Osteoblast (primary cell): ENCODE results near the gene RSL24D1. TPM values are rescaled to one million over a fixed set of nuclear protein-coding genes. Genes with fewer than 3 reads are reported as not detected.

Source experiments
- DNase-seq: peaks from one replicate; pipeline ENCODE4 v3.0.0; 2011; ENCODE audit warnings: low spot score, mixed read lengths; ENCODE audit not compliant: insufficient read length; ENCODE audit errors: missing footprints
- H2AFZ ChIP-seq: 2 replicates; pipeline ENCODE4 v1.6.0; 2011; ENCODE audit warnings: mild to moderate bottlenecking, low read length
- H3K27ac ChIP-seq: 2 replicates; pipeline ENCODE4 v1.5.1; 2011; ENCODE audit warnings: mild to moderate bottlenecking, low read depth, low read length, moderate library complexity
- H3K27me3 ChIP-seq: 2 replicates; pipeline ENCODE4 v1.6.0; 2012; ENCODE audit warnings: mild to moderate bottlenecking, control low read depth, inconsistent platforms, low read length, moderate library complexity; ENCODE audit not compliant: insufficient read depth
- H3K36me3 ChIP-seq: 2 replicates; pipeline ENCODE4 v1.5.1; 2011; ENCODE audit warnings: mild to moderate bottlenecking, low read length, control low read depth, moderate library complexity; ENCODE audit not compliant: insufficient read depth
- H3K4me1 ChIP-seq: 2 replicates; pipeline ENCODE4 v1.5.1; 2011; ENCODE audit warnings: mild to moderate bottlenecking, low read length, control low read depth, moderate library complexity; ENCODE audit not compliant: insufficient read depth
- H3K4me2 ChIP-seq: 2 replicates; pipeline ENCODE4 v1.6.0; 2011; ENCODE audit warnings: mild to moderate bottlenecking, low read length; ENCODE audit not compliant: insufficient read depth
- H3K4me3 ChIP-seq: fragments of 200-600 bp; sonication (generic); 3 replicates; pipeline ENCODE4 v1.5.1; 2012; ENCODE audit warnings: mild to moderate bottlenecking, low read length, inconsistent platforms; ENCODE audit not compliant: insufficient read depth
- H3K79me2 ChIP-seq: 2 replicates; pipeline ENCODE4 v1.6.0; 2012; ENCODE audit warnings: mild to moderate bottlenecking, low read length, control low read depth, inconsistent platforms; ENCODE audit not compliant: insufficient read depth
- H3K9me3 ChIP-seq: 2 replicates; pipeline ENCODE4 v1.5.1; 2011; ENCODE audit warnings: low read depth, low read length, control low read depth
- H4K20me1 ChIP-seq: 2 replicates; pipeline ENCODE4 v1.6.0; 2012; ENCODE audit warnings: mild to moderate bottlenecking, low read length, control low read depth; ENCODE audit not compliant: insufficient read depth
- CTCF ChIP-seq: IDR thresholded peaks from 2 replicates; pipeline ENCODE4 v1.5.1; 2011; ENCODE audit warnings: mild to moderate bottlenecking, low read depth, low read length, moderate library complexity; ENCODE audit errors: extremely low read depth
- total RNA-seq: library from RNA; depleted of rRNA; stranded (reverse); fragments of >200 nt; gene quantifications from 2 replicates; pipeline ENCODE4 v1.2.3, GENCODE V29; 2012

RSL24D1 gene
- total RNA-seq, 1 donor: 118 TPM

- Histone ChIP-seq H3K9me3 (no peaks in the 10 kb centered on the region), H3K27ac (no peak overlapping the region), H3K36me3 (no peaks in the 10 kb centered on the region), H3K4me3 (no peak overlapping the region), H3K27me3 (no peaks in the 10 kb centered on the region), H4K20me1 (no peaks in the 10 kb centered on the region), H3K4me2 (no peak overlapping the region), H2AFZ (no peak overlapping the region), H3K79me2 (no peaks in the 10 kb centered on the region), H3K4me1 (no peaks in the 10 kb centered on the region)
- TF ChIP-seq CTCF: no peak
- no peak for DNase-seq
These were observed 43.5 kb upstream of the RSL24D1 start for GRCh38 chr15:55240125-55240760.

DNA sequence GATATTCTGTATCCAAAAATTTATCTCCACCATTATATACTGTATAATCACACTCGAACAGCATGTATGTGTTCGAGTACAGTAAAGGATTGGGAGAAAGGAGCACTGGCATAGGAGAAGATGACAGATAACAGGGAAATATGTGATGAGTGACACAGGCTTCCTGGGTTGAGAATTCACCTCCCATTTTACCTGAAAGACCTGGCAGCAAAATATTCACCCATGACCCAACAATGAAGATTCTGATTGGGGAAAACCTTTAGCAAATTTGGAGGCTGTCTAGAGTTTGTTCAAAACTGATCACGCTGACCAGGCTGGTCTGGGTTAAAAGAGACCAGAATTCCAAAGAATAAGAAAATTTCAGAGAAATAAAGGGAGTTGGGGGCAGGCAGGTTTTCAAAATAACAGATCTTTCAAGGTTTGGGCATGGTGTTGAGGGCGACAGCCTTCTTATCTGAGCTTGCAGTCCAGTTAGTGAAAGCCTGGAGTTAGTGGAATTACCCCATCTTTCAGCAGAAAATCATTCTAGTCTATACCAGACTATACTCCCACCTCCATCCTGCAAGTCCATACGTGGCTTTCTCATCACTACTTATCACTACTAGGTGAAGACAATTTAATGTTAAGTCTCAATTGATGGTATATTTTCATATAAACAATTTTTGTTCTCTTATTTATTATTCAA is 42.8 kb upstream of the RSL24D1 start:
- H3K4me1 ChIP-seq: no peaks in the 10 kb centered on the region
- H4K20me1 ChIP-seq: no peaks in the 10 kb centered on the region
- H2AFZ ChIP-seq: no peak overlapping the region
- no peak for TF ChIP-seq CTCF
- H3K27me3 ChIP-seq: no peaks in the 10 kb centered on the region
- no peak overlapping the region for H3K4me3 ChIP-seq
- no peaks in the 10 kb centered on the region for H3K36me3 ChIP-seq
- DNase-seq: no peak
- H3K27ac ChIP-seq: no peak overlapping the region
- no peaks in the 10 kb centered on the region for H3K79me2 ChIP-seq
- no peak overlapping the region for H3K4me2 ChIP-seq
- no peaks in the 10 kb centered on the region for H3K9me3 ChIP-seq

GRCh38 chr15:55238877-55239276 is 42.1 kb upstream of the RSL24D1 start:
- H3K4me3 ChIP-seq: no peak overlapping the region
- TF ChIP-seq CTCF: no peak
- no peaks in the 10 kb centered on the region for H3K4me1 ChIP-seq
- H4K20me1 ChIP-seq: no peaks in the 10 kb centered on the region
- H3K9me3 ChIP-seq: no peaks in the 10 kb centered on the region
- no peak overlapping the region for H2AFZ ChIP-seq
- no peaks in the 10 kb centered on the region for H3K36me3 ChIP-seq
- H3K4me2 ChIP-seq: no peak overlapping the region
- no peaks in the 10 kb centered on the region for H3K79me2 ChIP-seq
- no peak for DNase-seq
- no peak overlapping the region for H3K27ac ChIP-seq
- H3K27me3 ChIP-seq: no peaks in the 10 kb centered on the region
